GM21528 (cell line): ENCODE results near the gene ITGA5.
A peak's percentile ranks its signal among the peaks of the same experiment; 100 is the strongest.

Source experiments
- ATAC-seq: cut with Tn5 transposase; IDR thresholded peaks from one replicate; pipeline ENCODE4 v1.9.1; 2021; ENCODE audit warnings: mild to moderate bottlenecking, moderate library complexity; ENCODE audit not compliant: unreplicated experiment, low FRiP score

ITGA5 gene

GRCh38 chr12:54392485-54393206 is 26.4 kb downstream of the ITGA5 start:
- no peak for ATAC-seq

- no peak for ATAC-seq
Observed at GRCh38 chr12:54390668-54391551, 28.2 kb downstream of the ITGA5 start.

- ATAC-seq = no peak
Observed at GRCh38 chr12:54390176-54390667, 28.8 kb downstream of the ITGA5 start.

DNA sequence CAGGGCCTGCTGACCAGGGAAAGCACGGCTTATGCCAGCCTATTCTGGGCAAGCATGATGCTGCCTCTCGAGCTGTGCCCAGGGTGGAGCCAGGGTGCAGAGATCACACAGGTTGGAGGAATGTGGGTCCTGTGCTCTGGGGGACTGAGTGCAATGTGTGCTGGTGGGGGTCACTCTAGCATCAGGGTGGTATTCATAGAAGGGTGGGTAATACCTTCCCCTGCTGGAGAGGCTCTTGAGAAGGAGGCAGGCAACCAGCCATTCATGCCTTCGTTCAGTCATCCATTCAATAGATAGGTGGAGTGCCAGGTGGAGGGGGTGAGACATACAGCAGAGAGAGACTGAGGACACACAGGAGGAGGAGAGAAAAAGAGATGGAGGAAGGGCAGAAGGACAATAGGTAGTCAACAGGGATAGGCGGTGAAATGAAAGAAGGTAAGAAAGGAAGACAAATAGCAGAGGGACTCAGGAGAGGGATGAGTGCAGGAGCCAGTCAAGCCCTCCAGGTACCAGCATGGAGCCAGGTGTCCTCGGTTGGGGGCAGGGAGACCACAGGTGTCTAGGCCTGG is 29.4 kb downstream of the ITGA5 start:
- ATAC-seq = no peak

DNA sequence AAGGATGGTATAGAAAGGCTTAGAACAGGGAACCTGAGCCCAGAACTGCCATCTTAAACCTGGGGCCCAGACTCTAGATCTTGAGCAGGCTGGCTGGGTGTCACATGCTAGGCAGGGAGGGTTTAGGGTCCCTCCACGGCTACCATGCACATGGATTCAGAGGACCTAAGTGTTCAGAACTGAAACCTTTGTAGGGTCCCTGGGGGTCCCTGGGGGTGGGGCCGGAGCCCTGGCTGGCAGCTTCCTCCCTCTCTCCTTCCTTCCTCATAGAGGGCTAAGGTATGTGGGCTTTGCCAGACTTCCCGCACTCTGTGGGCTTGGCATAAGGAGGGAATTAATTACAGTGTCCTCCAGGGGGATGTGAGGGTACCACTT is 29.9 kb downstream of the ITGA5 start:
- ATAC-seq = no peak

- ATAC-seq = no peak
Observed at GRCh38 chr12:54388237-54389133, 30.6 kb downstream of the ITGA5 start.

DNA sequence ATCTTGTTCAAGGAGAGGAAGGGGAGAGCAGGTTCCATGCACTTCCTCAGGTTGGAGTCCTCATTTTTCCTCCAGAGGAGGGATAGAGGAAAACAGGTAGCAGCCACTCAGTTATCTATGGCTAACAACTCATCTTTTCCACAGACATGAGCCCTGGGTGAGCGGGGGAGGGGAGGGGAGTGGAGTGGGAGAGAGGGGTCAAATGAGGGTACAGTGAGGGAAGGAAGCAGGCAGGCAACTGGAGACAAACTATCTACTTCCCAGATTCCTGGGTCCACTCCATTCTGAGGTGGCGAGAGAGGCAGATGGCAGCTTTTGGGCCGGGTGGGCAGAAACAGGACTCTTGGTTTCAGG is 32.0 kb downstream of the ITGA5 start:
- ATAC-seq = no peak

DNA sequence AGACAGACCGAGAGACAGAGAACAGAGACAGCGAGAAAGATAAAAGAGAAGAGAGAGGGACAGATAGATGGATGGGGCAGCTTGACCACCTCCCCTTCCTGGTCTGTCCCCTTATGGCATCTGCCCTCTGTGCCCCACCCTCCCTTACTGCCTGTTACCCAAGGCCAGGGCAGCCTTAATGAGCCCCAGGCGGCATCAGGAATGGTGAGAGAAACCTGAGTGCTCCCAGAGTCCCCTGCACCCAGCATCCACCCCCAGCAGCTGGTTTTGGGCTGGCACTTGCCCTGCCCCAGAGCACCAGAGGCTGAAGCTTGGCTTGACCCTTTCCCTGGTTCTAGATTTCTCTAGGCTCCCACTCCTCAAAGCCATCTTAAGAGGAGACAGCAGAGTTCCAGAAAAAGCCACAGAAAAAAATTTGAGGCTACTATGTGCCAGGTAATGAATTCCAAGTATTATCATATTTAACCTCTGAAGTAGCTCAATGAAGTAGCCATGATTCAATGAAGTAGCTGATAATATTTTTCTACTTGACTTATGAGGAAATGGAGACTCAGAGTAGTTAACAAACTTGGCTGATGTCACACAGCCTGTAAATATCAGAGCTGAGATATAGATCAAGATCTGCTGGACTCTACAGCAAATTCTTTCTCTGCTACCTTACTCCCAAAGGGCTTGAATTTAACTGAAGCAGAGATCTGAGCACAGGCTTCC is 32.5 kb downstream of the ITGA5 start:
- no peak for ATAC-seq

GRCh38 chr12:54385251-54385914 is 33.7 kb downstream of the ITGA5 start:
- ATAC-seq = no peak

GRCh38 chr12:54384591-54385041 is 34.5 kb downstream of the ITGA5 start, which contains the start of gene ZNF385A:
Gene ZNF385A, minus strand, starts transcription at chr12:54384733. Its CDS starts 219 bp downstream, at chr12:54384514.
- no peak for ATAC-seq

DNA sequence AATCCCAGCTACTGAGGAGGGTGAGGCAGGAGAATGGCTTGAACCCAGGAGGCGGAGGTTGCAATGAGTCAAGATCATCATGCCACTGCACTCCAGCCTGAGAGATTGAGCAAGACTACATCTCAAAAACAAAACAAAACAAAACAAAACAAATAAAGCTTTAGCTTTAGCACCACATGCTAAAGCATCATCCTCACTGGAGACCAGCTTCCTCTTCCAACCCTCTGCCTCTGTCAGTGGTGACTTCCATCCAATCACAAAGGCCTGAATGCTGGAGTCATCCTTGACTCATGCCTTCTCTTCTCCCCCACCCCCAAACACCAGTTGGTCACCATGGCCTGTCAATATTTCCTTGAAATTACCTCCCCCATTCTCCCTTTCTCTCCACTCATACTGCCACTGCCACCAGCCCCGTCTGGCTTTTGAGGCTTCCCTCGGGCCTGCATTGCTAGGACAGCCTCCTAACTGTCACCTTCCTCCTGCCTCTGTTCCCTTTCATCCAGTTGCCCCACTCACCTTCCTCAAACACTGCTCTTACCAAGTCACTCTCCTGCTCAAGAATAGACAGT is 35.9 kb downstream of the ITGA5 start:
- ATAC-seq = no peak

DNA sequence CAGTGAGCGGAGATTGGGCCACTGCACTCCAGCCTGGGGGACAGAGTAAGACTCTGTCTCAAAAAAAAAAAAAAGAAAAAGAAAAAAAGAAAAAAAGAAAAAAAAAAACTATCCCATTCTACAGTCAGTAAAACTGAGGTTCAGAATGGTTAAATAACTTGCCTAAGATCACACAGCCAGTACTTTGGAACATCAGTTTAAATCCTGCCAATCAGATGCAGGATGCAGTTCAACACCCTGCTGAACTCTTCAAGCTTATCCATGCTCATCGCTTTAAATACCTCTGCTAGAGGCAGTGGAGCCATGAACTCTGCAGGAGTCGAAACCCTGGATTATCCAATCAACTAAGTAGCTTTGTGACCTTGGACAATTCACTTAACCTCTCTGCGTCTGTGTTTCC is 37.9 kb downstream of the ITGA5 start:
- ATAC-seq = no peak

GRCh38 chr12:54379398-54380201 is 39.5 kb downstream of the ITGA5 start:
- peak; percentile 81 for ATAC-seq

DNA sequence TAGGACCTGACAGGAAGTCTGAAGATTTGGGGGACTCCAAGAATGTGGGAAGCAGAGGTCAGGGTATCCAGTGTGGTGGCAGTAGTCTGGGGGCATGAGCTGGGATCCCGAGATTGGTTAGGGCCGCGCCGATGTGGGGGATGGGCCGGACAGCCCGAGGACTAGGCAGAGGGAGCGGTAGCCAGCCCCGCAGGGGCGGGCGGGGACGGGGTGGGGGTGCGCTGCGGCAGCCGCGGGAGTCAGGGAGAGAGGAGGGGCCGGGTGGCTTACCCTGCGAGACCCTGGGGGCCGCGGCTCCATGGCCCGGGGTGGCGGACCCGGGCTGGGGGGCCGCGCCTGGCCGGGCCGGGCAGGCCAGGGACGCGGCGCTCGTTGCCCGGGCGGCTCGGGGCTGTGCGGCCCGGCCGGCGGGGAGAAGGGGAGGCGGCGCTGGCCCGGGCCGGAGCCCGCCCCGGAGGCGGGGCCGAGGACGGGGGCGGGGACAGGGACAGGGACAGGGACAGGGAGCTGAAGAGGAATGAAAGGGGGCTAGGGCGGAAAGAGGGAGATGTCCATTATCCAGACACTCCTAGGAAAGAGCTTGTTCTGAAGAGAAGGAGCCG is 40.2 kb downstream of the ITGA5 start:
- no peak for ATAC-seq

- no peak for ATAC-seq
Observed at GRCh38 chr12:54377797-54378515, 41.1 kb downstream of the ITGA5 start.

GRCh38 chr12:54377007-54377406 is 42.1 kb downstream of the ITGA5 start:
- no peak for ATAC-seq

DNA sequence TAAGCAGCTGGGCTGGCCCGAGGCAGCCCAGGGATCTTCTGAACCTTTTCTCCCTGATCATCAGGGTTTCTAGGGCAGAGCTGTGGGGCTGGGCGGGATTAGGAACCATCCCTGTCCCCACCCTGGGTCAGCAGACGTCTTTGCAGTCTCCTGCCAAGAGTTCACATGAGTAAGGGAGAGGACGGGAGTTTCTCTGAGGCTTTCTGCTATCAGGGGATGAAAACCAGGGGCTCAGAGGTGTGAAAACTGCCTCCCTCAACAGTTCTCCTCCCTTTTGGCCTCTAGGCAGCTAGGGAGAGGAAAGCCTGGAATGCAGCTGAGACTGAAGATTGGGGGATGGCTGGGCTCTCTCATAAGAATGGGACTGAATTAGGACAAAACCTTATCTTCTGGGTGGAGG is 42.5 kb downstream of the ITGA5 start:
- ATAC-seq = no peak
